HG03025 (cell line): ENCODE measurements around the gene CLK4.

Source experiments
- ATAC-seq: cut with Tn5 transposase; IDR thresholded peaks from one replicate; pipeline ENCODE4 v1.9.1; 2021; ENCODE audit warnings: mild to moderate bottlenecking, moderate library complexity; ENCODE audit not compliant: unreplicated experiment, low FRiP score

Gene CLK4

DNA sequence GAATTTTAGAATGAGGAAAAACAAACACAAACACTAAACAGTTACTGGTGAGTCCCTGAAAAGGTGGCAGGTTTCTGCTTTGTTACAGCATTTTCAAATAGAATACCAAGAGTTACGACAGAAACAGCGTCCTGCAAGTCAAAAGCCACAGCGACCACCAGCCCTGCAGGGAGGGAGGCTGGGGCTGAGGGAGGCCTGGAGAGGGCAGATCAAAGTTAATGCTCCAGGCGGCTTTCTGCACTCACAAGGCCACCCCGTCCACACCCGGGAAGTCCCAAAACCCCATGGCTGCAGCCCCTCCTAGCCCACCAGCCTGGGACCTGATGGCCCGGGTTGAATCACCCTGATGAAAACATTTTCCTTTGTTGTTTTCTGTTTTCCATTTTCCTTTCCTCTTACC lies 65.9 kb downstream of the CLK4 start:
- no peak for ATAC-seq

- ATAC-seq = no peak
Observed at GRCh38 chr5:178557416-178557815, 69.4 kb downstream of the CLK4 start.

- ATAC-seq = no peak
Observed at GRCh38 chr5:178555771-178556211, 71.1 kb downstream of the CLK4 start.

DNA sequence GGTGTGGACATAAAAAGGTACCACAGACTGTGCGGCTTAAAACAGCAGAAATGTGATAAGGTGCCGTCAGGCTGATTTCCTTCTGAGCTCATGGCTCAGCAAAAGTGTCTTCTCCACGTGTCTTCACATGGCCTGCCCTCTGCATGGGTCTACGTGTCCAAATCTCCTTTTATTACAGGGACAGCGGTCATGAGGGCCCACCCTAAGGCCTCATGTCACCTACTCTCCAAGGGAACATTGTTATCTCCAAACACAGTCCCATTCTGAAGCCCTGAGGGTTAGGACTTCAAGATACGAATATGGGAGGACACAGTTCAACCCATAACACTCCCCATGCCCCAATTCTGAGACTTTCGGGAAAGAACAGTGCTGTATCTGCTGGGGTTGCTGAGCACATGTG lies 71.8 kb downstream of the CLK4 start:
- ATAC-seq = no peak

DNA sequence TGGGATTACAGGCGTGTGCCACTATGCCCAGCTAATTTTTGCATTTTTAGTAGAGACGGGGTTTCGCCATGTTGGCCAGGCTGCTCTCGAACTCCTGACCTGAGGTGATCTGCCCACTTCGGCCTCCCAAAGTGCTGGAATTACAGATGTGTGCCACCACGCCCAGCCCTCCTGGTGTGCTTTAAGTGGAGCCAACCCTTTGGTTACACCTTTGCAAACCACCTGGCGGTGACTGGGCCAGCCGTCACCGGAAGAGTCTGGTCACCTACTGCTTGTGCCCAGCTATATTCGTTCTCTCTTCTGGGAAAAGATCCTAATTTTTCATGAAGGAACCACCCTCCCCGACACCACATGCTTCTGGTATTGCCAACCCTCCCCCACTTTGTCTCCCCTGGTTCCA lies 72.5 kb downstream of the CLK4 start:
- ATAC-seq = no peak

GRCh38 chr5:178553517-178553916 lies 73.3 kb downstream of the CLK4 start:
- no peak for ATAC-seq
